ENCODE data around the gene PIP5K1B. TPM values are rescaled to one million over a fixed set of nuclear protein-coding genes. Genes with fewer than 3 reads are reported as not detected.

The PIP5K1B gene
- total and polyA plus RNA-seq, 10 of the 15 experiments (the other 5 are each of a cell fraction or from before 2014, with no cell fraction given), result 6.8 to 16.3 (median 10.6) TPM

DNA sequence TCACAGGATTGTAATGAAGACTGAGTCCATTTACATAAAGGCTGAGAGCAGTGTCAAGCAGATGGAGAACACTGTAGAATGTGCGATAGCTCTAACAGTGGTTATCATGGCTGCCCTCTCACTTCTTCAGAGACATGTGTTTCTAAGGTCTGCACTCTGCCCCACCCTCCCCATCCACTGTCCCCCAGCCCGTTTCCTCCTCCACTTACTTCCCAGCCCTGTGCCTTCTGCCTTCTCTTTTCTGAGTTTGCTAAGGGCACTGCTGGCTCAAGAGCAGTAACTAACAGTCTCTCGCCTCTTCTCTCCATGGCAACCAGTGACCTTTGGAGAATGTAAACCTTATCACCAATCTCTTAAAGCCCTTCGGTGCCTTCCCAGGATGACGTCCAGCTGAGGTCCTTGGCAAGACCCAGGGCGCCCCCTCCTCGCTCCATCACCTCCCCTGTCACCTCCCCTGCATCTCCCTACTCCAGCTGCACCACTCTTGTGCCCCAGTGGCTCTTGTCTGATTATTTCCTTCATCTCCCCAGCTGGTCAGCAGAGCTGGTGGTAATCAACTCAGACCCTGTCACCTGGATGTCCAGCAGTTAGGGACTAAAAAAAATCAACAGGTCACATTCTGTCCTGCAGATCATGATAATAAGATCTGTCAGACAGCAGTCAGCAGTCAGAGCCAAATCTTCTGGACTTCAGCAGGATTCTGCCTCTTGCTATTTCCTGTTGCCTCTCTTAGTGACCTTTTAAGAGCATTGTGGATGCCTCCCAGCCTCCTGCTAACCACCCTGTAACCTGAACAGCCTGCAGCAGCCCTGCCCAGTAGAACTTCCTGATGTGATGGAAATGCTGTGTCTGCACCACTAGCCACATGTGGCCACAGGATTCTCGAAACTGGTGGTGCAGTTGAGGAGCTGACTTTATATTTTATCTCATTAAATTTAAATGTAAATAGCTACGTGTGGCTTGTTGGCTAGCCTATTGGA, 339.5 kb downstream of the PIP5K1B start:
- FAIRE-seq (no peak), ATAC-seq (peak; percentile 39; the same call in 2 of the 3 replicates), DNase-seq (ENCODE audit: low read depth, low spot score) (no peak)
- Histone ChIP-seq H4K20me1 (ENCODE audit: control insufficient read depth, insufficient read depth) (peaks cover 3% of the 10 kb centered on the region; the same call in 1 of the 2 replicates), H3K27ac (ENCODE audit: control insufficient read depth, insufficient read depth) (no peak overlapping the region), H3K4me3 (no peak overlapping the region), H3K9me3 (replicated peaks; ENCODE audit: control insufficient read depth, insufficient read depth, low read length) (no peaks in the 10 kb centered on the region; the same call in 2 of the 3 replicates), H3K4me2 (ENCODE audit: control insufficient read depth, insufficient read depth) (no peak overlapping the region), H3K79me2 (ENCODE audit: control insufficient read depth, insufficient read depth, low read length) (no peaks in the 10 kb centered on the region), H2AFZ (ENCODE audit: control insufficient read depth, low read depth, low read length) (no peak overlapping the region), H3K4me1 (ENCODE audit: control insufficient read depth, insufficient read depth, low read length) (peaks cover 3% of the 10 kb centered on the region; the same call in 1 of the 2 replicates), H3K36me3 (ENCODE audit: control insufficient read depth in 2 of 2, insufficient read depth in 2 of 2, low read length in 1 of 2) (peaks cover 0 to 11% of the 10 kb centered on the region in 2 experiments; a peak in 3 of 4 replicates), H3K9ac (ENCODE audit: control insufficient read depth, insufficient read depth, low read length) (no peak overlapping the region), H3K27me3 (replicated peaks in 1 of 2; ENCODE audit: control insufficient read depth in 2 of 2, insufficient read depth in 2 of 2, low read length in 1 of 2) (no peaks in the 10 kb centered on the region)
- TF ChIP-seq SMAD5 (IDR thresholded peaks at IDR 0.05; ENCODE audit: low read depth), result no peak
- no peak for TF ChIP-seq EZH2 (IDR thresholded peaks at IDR 0.05; ENCODE audit: borderline replicate concordance, control insufficient read depth, low read depth, low read length)
- no peak for TF ChIP-seq MLLT1 (IDR thresholded peaks at IDR 0.05)
- TF ChIP-seq IRF5 (IDR thresholded peaks at IDR 0.05; ENCODE audit: borderline replicate concordance), result no peak
- TF ChIP-seq SUPT20H (IDR thresholded peaks at IDR 0.05; ENCODE audit: borderline replicate concordance, control insufficient read depth, low read depth, low read length), result no peak
- TF ChIP-seq CHD1 (IDR thresholded peaks at IDR 0.05; ENCODE audit: low read depth, low read length), result no peak
- no peak for TF ChIP-seq SRF (IDR thresholded peaks at IDR 0.05; ENCODE audit: low read depth in 2 of 2, low read length in 2 of 2)
- TF ChIP-seq, protein P1, sequence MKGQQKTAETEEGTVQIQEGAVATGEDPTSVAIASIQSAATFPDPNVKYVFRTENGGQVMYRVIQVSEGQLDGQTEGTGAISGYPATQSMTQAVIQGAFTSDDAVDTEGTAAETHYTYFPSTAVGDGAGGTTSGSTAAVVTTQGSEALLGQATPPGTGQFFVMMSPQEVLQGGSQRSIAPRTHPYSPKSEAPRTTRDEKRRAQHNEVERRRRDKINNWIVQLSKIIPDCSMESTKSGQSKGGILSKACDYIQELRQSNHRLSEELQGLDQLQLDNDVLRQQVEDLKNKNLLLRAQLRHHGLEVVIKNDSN (IDR thresholded peaks at IDR 0.05; ENCODE audit: borderline replicate concordance, extremely low read length, insufficient read depth, low read depth, low read length), result no peak
- TF ChIP-seq ZNF622 (IDR thresholded peaks at IDR 0.05), result no peak
- no peak for TF ChIP-seq ZNF384 (IDR thresholded peaks at IDR 0.05; ENCODE audit: borderline replicate concordance, low read depth, low read length)
- no peak for TF ChIP-seq ZNF217 (IDR thresholded peaks at IDR 0.05)
- TF ChIP-seq SMC3 (IDR thresholded peaks at IDR 0.05; ENCODE audit: borderline replicate concordance, low read length), result no peak
- TF ChIP-seq TARDBP (IDR thresholded peaks at IDR 0.05; ENCODE audit: borderline replicate concordance), result no peak
- no TSS peak for BruUV-seq (replicated peaks)
- POLR2A ChIA-PET, result no interaction called here
- 82% methylated on average over 9 of the region's 9 CpGs for WGBS (ENCODE audit: insufficient coverage, insufficient replicate concordance, low lambda C conversion rate, missing lambda C conversion rate)
- in situ Hi-C loops (cut with MboI), result no loop called here
- CTCF ChIA-PET, result interaction anchor here (1.0 to 2.8 kb wide), 3 partner anchors 9 to 477 kb away, joined by 3 to 14 read pairs (median 3); no protein-coding TSS in a partner anchor
- RAD21 ChIA-PET (ENCODE audit: unreplicated experiment), result interaction anchor here (0.6 kb wide), 1 partner anchor 438 kb away, joined by 3 read pairs; no protein-coding TSS in a partner anchor
- intact Hi-C loops (cut with micrococcal nuclease; ENCODE audit: unreplicated experiment), result no loop called here
- SMC1A ChIA-PET (ENCODE audit: uncharacterized antibody, unreplicated experiment), result interaction anchor here (1.1 kb wide), 1 partner anchor 8 kb away, joined by 3 read pairs; the partner anchor contains the start of gene FXN
